A549 (cell line): ENCODE measurements around the gene RAB10. TPM values are rescaled to one million over a fixed set of nuclear protein-coding genes. Genes with fewer than 3 reads are reported as not detected.

Experiments used
- ATAC-seq, 2 experiments: fragments of 200-7000 bp in 1 of 2; fragments of >200 bp in 1 of 2; cut with Nextera tagmentation in 1 of 2; cut with Tn5 transposase in 1 of 2; 3 replicates each; pipeline versions ENCODE4 v1.8.0 to v1.9.1; 2018 to 2020; ENCODE audit warnings: mild to moderate bottlenecking in 1 of 2, moderate library complexity in 1 of 2
- CTCF ChIA-PET: fragments of 300-600 bp; sonication (Branson Sonifier 250); formaldehyde crosslinking; extraction: SDS; loops from one replicate; lab custom pipeline; 2021; ENCODE audit warnings: antibody characterized with exemption, inconsistent platforms; lab: Yijun Ruan, JAX
- POLR2A ChIA-PET: fragments of 350-600 bp; formaldehyde crosslinking; extraction: SDS; loops from one replicate; lab custom pipeline; 2021; ENCODE audit warnings: antibody characterized with exemption, inconsistent platforms; lab: Yijun Ruan, JAX
- DNase-seq, 2 experiments: peaks; one replicate each; pipeline versions ENCODE4 v3.0.0 to v3.0.0-alpha.2; 2011 to 2016; ENCODE audit warnings: low read depth in 1 of 2, low spot score in 1 of 2
- FAIRE-seq: peaks from 2 replicates; lab custom pipeline; 2011; peaks lifted over from hg19 to GRCh38; lab: Jason Lieb, UNC
- H3K27ac ChIP-seq, 2 experiments: fragments of >200 bp; sonication (Bioruptor Twin); formaldehyde crosslinking; 3 replicates each; pipeline ENCODE4 v1.5.1; 2016 to 2017
- H3K4me1 ChIP-seq: fragments of >200 bp; sonication (Bioruptor Twin); formaldehyde crosslinking; 3 replicates; pipeline ENCODE4 v1.6.1; 2016
- H3K4me2 ChIP-seq: fragments of >200 bp; sonication (Bioruptor Twin); formaldehyde crosslinking; 3 replicates; pipeline ENCODE4 v1.6.1; 2016
- H3K4me3 ChIP-seq: fragments of >200 bp; sonication (Bioruptor Twin); formaldehyde crosslinking; 3 replicates; pipeline ENCODE4 v1.5.1; 2016
- H3K9me3 ChIP-seq: fragments of >200 bp; sonication (Bioruptor Twin); formaldehyde crosslinking; 3 replicates; pipeline ENCODE4 v1.6.1; 2016
- CEBPB ChIP-seq, 2 experiments: fragments of >200 bp in 1 of 2; sonication (Bioruptor Twin) in 1 of 2; formaldehyde crosslinking in 1 of 2; IDR thresholded peaks; 2 replicates each; pipeline ENCODE4 v1.6.1; 2012 to 2016
- EHF ChIP-seq: fragments of 250-450 bp; sonication (Bioruptor Pico); IDR thresholded peaks from 2 replicates; pipeline ENCODE4 v1.5.0; 2020; ENCODE audit warnings: mild to moderate bottlenecking
- EP300 ChIP-seq, 2 experiments: fragments of >200 bp; sonication (Bioruptor Twin); formaldehyde crosslinking; IDR thresholded peaks; 2 replicates in 1 of 2; 3 replicates in 1 of 2; pipeline ENCODE4 v1.6.1; 2016 to 2017
- FOXS1 ChIP-seq: fragments of 250-450 bp; sonication (Bioruptor Pico); IDR thresholded peaks from 2 replicates; pipeline ENCODE4 v1.5.0; 2020; ENCODE audit warnings: mild to moderate bottlenecking, moderate library complexity
- GATA3 ChIP-seq: IDR thresholded peaks from 2 replicates; pipeline ENCODE4 v1.6.1; 2012; ENCODE audit warnings: borderline replicate concordance
- HOXA7 ChIP-seq: fragments of 250-450 bp; sonication (Bioruptor Pico); IDR thresholded peaks from 2 replicates; pipeline ENCODE4 v1.5.0; 2020; ENCODE audit warnings: mild to moderate bottlenecking, moderate library complexity
- HOXB13 ChIP-seq: fragments of 250-450 bp; sonication (Bioruptor Pico); IDR thresholded peaks from 2 replicates; pipeline ENCODE4 v1.5.0; 2020; ENCODE audit warnings: low read depth, mild to moderate bottlenecking, moderate library complexity
- HOXB5 ChIP-seq: fragments of 250-450 bp; sonication (Bioruptor Pico); IDR thresholded peaks from 2 replicates; pipeline ENCODE4 v1.5.0; 2020; ENCODE audit warnings: mild to moderate bottlenecking, moderate library complexity
- JUN ChIP-seq, 2 experiments: fragments of >200 bp; sonication (Bioruptor Twin); formaldehyde crosslinking; IDR thresholded peaks; 2 replicates in 1 of 2; 3 replicates in 1 of 2; pipeline ENCODE4 v1.6.1; 2016 to 2017
- JUNB ChIP-seq: fragments of >200 bp; sonication (Bioruptor Twin); formaldehyde crosslinking; IDR thresholded peaks from 2 replicates; pipeline ENCODE4 v1.6.1; 2016
- KDM1A ChIP-seq: fragments of 200-600 bp; sonication (generic); IDR thresholded peaks from 2 replicates; pipeline ENCODE4 v1.6.1; 2016; ENCODE audit warnings: low read depth, mild to moderate bottlenecking
- NPAS2 ChIP-seq: fragments of 250-450 bp; sonication (Bioruptor Pico); IDR thresholded peaks from 2 replicates; pipeline ENCODE4 v1.8.0; 2022; ENCODE audit warnings: mild to moderate bottlenecking, moderate library complexity, borderline replicate concordance
- RAD21 ChIP-seq, 2 experiments: fragments of >200 bp in 1 of 2; sonication (Bioruptor Twin) in 1 of 2; formaldehyde crosslinking in 1 of 2; IDR thresholded peaks in 1 of 2; conservative IDR thresholded peaks in 1 of 2; 2 replicates in 1 of 2; 3 replicates in 1 of 2; pipeline ENCODE4 v1.6.1; 2012 to 2018; ENCODE audit warnings: inconsistent platforms in 1 of 2
- RARB ChIP-seq: fragments of 250-450 bp; sonication (Bioruptor Pico); IDR thresholded peaks from 2 replicates; pipeline ENCODE4 v1.8.0; 2021; ENCODE audit warnings: mild to moderate bottlenecking, moderate library complexity
- RCOR1 ChIP-seq: fragments of 150-350 bp; IDR thresholded peaks from 2 replicates; pipeline ENCODE4 v1.6.1; 2014; ENCODE audit warnings: antibody characterized with exemption, low read length, low read depth
- SREBF2 ChIP-seq: fragments of 450-650 bp; IDR thresholded peaks from 2 replicates; pipeline ENCODE4 v1.6.1; 2014; ENCODE audit warnings: mild to moderate bottlenecking, moderate library complexity
- ZFP36 ChIP-seq: fragments of 450-650 bp; IDR thresholded peaks from 2 replicates; pipeline ENCODE4 v1.6.1; 2014; ENCODE audit warnings: borderline replicate concordance; ENCODE audit not compliant: partially characterized antibody
- WGBS: methylation state at CpG from one replicate; pipeline ENCODE4 v1.1.6; 2017; ENCODE audit errors: missing lambda C conversion rate; 5-methylcytosine and 5-hydroxymethylcytosine counted together
- polyA plus RNA-seq, 4 experiments: library from polyadenylated mRNA; depleted of rRNA in 3 of 4; stranded (reverse); fragments of >200 nt; fragmentation: RNase III in 1 of 4; extraction: RNeasy Plus Mini Kit Qiagen cat#74134 plus additional on column Dnase treatment in 1 of 4; gene quantifications; 2 replicates in 3 of 4; 3 replicates in 1 of 4; pipeline ENCODE4 v1.2.3, GENCODE V29; 2011 to 2017
- TF ChIP-seq, protein P1 (sequence below): IDR thresholded peaks from 2 replicates; pipeline ENCODE4 v1.6.1; 2012
- TF ChIP-seq, protein P2 (sequence below): fragments of >200 bp; sonication (Bioruptor Twin); formaldehyde crosslinking; IDR thresholded peaks from 3 replicates; pipeline ENCODE4 v1.6.1; 2016
- TF ChIP-seq, protein P3 (sequence below): fragments of >200 bp; sonication (Bioruptor Twin); formaldehyde crosslinking; IDR thresholded peaks from 2 replicates; pipeline ENCODE4 v1.6.1; 2016
- TF ChIP-seq, protein P4 (sequence below): fragments of 250-450 bp; sonication (Bioruptor Pico); IDR thresholded peaks from 2 replicates; pipeline ENCODE4 v1.5.0; 2020; ENCODE audit warnings: low read depth, mild to moderate bottlenecking, moderate library complexity

RAB10 gene
- polyA plus RNA-seq, 2 of the 4 experiments (the other 2 are of a cell fraction) = 272 to 692 TPM

DNA sequence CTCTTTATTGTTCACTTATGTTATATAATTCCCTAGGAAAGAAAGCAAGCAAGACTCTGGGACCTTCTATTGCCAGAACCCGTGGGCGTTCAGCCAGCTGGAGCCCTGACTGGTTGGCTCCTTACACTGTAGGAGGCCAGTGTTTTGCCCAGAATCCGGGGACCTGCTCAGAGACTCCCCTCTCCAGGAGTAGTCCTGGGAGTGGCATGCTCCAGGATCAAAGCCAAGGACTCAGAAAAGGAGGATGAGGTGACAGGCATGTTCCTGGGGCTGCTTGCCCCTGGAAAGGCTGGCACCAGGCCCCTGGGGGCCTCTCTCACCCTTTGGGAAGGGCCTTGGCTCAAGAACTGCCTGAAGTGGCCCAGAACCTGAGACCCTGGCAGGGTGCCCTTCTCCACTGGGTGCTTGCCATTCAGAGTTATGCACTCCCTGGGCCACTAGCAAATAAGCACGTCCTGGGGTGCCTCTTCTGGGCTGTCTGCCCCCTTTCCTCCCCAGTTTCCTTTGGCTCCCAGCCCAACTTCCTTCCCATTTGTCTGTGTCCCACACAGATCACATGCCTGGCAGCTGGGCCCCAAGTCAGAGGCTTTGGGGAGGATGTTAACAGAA lies 32.0 kb upstream of the RAB10 start:
- CTCF ChIA-PET = interaction anchor here (1.2 to 3.3 kb wide), 4 partner anchors 10 to 113 kb away, joined by 3 to 28 read pairs (median 9); no protein-coding TSS in a partner anchor
- DNase-seq (peak in 1 of 2 experiments; percentile 78), FAIRE-seq (no peak)
- POLR2A ChIA-PET = no interaction called here
- 11% methylated on average over 4 of the region's 4 CpGs for WGBS
- Histone ChIP-seq H3K9me3 (no peaks in the 10 kb centered on the region), H3K4me1 (peaks cover 62% of the 10 kb centered on the region), H3K27ac (peak overlapping the region; percentile 93 to 94)
- TF ChIP-seq RAD21 (conservative IDR thresholded peaks at IDR 0.05 in 1 of 2, IDR thresholded peaks at IDR 0.05 in 1 of 2) (0 out of 5 replicates have a peak, but pooled peaks of 1 of the 2 experiments have one; percentile 26), GATA3 (peak; percentile 72), JUNB (peak; percentile 32; the same call in 1 of the 2 replicates), FOXS1 (CRISPR knock-in tag) (no peak), JUN (IDR thresholded peaks at IDR 0.05) (peak; percentile 39 to 66; a peak in 3 of 5 replicates), EHF (0 out of 2 replicates have a peak, but pooled peaks have one; percentile 10), EP300 (IDR thresholded peaks at IDR 0.05) (peak; percentile 50 to 75; a peak in 2 of 5 replicates), KDM1A (no peak), RARB (CRISPR knock-in tag) (0 out of 2 replicates have a peak, but pooled peaks have one; percentile 3), HOXA7 (CRISPR knock-in tag) (peak; percentile 5; the same call in 1 of the 2 replicates), ZFP36 (no peak), HOXB13 (CRISPR knock-in tag) (0 out of 2 replicates have a peak, but pooled peaks have one; percentile 34), NPAS2 (CRISPR knock-in tag) (no peak)
- TF ChIP-seq, protein P1, sequence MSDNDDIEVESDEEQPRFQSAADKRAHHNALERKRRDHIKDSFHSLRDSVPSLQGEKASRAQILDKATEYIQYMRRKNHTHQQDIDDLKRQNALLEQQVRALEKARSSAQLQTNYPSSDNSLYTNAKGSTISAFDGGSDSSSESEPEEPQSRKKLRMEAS = peak; percentile 18; the same call in 1 of the 2 replicates
- TF ChIP-seq, protein P2, sequence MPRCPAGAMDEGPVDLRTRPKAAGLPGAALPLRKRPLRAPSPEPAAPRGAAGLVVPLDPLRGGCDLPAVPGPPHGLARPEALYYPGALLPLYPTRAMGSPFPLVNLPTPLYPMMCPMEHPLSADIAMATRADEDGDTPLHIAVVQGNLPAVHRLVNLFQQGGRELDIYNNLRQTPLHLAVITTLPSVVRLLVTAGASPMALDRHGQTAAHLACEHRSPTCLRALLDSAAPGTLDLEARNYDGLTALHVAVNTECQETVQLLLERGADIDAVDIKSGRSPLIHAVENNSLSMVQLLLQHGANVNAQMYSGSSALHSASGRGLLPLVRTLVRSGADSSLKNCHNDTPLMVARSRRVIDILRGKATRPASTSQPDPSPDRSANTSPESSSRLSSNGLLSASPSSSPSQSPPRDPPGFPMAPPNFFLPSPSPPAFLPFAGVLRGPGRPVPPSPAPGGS = 0 out of 3 replicates have a peak, but pooled peaks have one; percentile 8
- TF ChIP-seq, protein P3, sequence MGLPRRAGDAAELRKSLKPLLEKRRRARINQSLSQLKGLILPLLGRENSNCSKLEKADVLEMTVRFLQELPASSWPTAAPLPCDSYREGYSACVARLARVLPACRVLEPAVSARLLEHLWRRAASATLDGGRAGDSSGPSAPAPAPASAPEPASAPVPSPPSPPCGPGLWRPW = no peak
- TF ChIP-seq, protein P4, sequence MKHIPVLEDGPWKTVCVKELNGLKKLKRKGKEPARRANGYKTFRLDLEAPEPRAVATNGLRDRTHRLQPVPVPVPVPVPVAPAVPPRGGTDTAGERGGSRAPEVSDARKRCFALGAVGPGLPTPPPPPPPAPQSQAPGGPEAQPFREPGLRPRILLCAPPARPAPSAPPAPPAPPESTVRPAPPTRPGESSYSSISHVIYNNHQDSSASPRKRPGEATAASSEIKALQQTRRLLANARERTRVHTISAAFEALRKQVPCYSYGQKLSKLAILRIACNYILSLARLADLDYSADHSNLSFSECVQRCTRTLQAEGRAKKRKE (CRISPR knock-in tag) = 0 out of 2 replicates have a peak, but pooled peaks have one; percentile 15
- TF ChIP-seq, all 56 proteins: peak for 12
- Histone ChIP-seq H3K4me2 (peak overlapping the region; percentile 51), H3K4me3 (no peak overlapping the region)
- peak; percentile 45 to 46 for ATAC-seq

DNA sequence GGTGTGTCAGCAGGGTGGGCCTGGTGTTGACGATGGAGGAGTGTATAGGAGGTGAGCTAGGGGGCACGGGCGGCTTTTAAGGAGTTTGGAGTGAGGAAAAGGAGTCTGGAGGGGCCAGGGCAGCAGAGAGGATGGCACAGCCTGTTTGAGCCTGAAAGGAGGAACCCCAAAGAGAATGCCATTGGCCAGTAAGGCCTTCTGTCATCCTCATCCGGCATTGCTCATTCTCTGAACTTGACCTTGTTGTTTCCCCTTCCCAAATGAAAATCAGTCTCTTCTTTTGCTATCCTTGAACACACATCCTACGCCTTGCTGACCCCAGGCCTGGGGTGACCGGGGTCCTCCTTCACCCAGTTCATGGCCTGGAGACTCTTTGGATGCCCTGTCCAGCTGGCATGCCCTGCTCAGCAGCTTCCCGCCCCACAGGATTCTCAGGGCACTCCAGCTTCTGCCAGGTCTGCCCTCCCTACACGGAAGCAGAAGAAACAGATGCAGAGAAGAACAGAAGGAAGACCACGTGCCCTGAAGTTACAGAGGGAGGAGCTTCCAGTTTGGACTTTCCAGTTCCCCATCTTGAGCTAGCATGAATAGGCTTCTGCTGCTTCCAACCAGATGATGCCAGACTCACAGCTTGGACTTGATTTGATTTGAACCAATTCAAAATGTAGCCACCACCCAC lies 31.1 kb upstream of the RAB10 start:
- H3K4me3 ChIP-seq = no peak overlapping the region
- H3K4me1 ChIP-seq = peaks cover 54% of the 10 kb centered on the region
- H3K9me3 ChIP-seq = no peaks in the 10 kb centered on the region
- ChIA-PET CTCF (interaction anchor here (0.6 to 1.3 kb wide), 4 partner anchors 9 to 150 kb away, joined by 3 to 5 read pairs (median 4); no protein-coding TSS in a partner anchor), POLR2A (interaction anchor here (1.3 kb wide), 1 partner anchor 31 kb away, joined by 3 read pairs; no protein-coding TSS in a partner anchor)
- no peak for TF ChIP-seq SREBF2
- TF ChIP-seq, protein P1 = peak; percentile 26; the same call in 1 of the 2 replicates
- peak; percentile 10; the same call in 1 of the 2 replicates for TF ChIP-seq HOXB5 (CRISPR knock-in tag)
- TF ChIP-seq RCOR1 = no peak
- no peak for TF ChIP-seq EHF
- no peak for TF ChIP-seq CEBPB (IDR thresholded peaks at IDR 0.05)
- FAIRE-seq = no peak
- H3K4me2 ChIP-seq = peak overlapping the region; percentile 51
- DNase-seq = no peak
- 88% methylated on average over 9 of the region's 9 CpGs for WGBS
- peak in 1 of 2 experiments; percentile 8; a peak in 2 of 6 replicates for ATAC-seq
- H3K27ac ChIP-seq = peak overlapping the region; percentile 93 to 94
